Measurements from ENCODE around the gene MYBPH. TPM values are rescaled to one million over a fixed set of nuclear protein-coding genes. Genes with fewer than 3 reads are reported as not detected.

MYBPH gene
- polyA plus RNA-seq, 4 donors = 0.17 to 0.47 (median 0.29) TPM

- DNase-seq (ENCODE audit: low read depth in 4 of 4, low spot score in 2 of 4) = no peak
Observed at GRCh38 chr1:203135636-203136305, 39.9 kb downstream of the MYBPH start.

- no peak for DNase-seq (ENCODE audit: low read depth in 4 of 4, low spot score in 2 of 4)
Observed at GRCh38 chr1:203133970-203134725, 41.5 kb downstream of the MYBPH start.

- no peak for DNase-seq (ENCODE audit: low read depth in 4 of 4, low spot score in 2 of 4)
Observed at GRCh38 chr1:203131548-203132200, 44.0 kb downstream of the MYBPH start.

- DNase-seq (ENCODE audit: low read depth in 4 of 4, low spot score in 2 of 4) = no peak
Observed at GRCh38 chr1:203130358-203130985, 45.2 kb downstream of the MYBPH start.

GRCh38 chr1:203129501-203130231, 46.0 kb downstream of the MYBPH start:
- no peak for DNase-seq (ENCODE audit: low read depth in 4 of 4, low spot score in 2 of 4)

GRCh38 chr1:203128716-203129500, 46.7 kb downstream of the MYBPH start:
- no peak for DNase-seq (ENCODE audit: low read depth in 4 of 4, low spot score in 2 of 4)

GRCh38 chr1:203128431-203128715, 47.3 kb downstream of the MYBPH start:
- no peak for DNase-seq (ENCODE audit: low read depth in 4 of 4, low spot score in 2 of 4)

GRCh38 chr1:203127666-203128430, 47.8 kb downstream of the MYBPH start, which contains the start of gene ADORA1:
Gene ADORA1, plus strand, starts transcription at chr1:203127726. Its CDS starts 1,116 bp downstream, at chr1:203128842.
- no peak for DNase-seq (ENCODE audit: low read depth in 4 of 4, low spot score in 2 of 4)

GRCh38 chr1:203126866-203127665, 48.6 kb downstream of the MYBPH start:
- no peak for DNase-seq (ENCODE audit: low read depth in 4 of 4, low spot score in 2 of 4)

GRCh38 chr1:203126151-203126865, 49.3 kb downstream of the MYBPH start:
- DNase-seq (ENCODE audit: low read depth in 4 of 4, low spot score in 2 of 4) = peak in 1 of 4 donors; percentile 54

GRCh38 chr1:203124546-203125317, 50.9 kb downstream of the MYBPH start:
- no peak for DNase-seq (ENCODE audit: low read depth in 4 of 4, low spot score in 2 of 4)

GRCh38 chr1:203124011-203124410, 51.6 kb downstream of the MYBPH start:
- DNase-seq (ENCODE audit: low read depth in 4 of 4, low spot score in 2 of 4) = no peak

GRCh38 chr1:203122159-203122558, 53.5 kb downstream of the MYBPH start:
- DNase-seq (ENCODE audit: low read depth in 4 of 4, low spot score in 2 of 4) = no peak

GRCh38 chr1:203121186-203122015, 54.2 kb downstream of the MYBPH start:
- DNase-seq (ENCODE audit: low read depth in 4 of 4, low spot score in 2 of 4) = no peak

GRCh38 chr1:203120325-203121153, 55.1 kb downstream of the MYBPH start:
- DNase-seq (ENCODE audit: low read depth in 4 of 4, low spot score in 2 of 4) = no peak

Measured in left renal cortex interstitium (tissue), 4 donors.